DOHH2 (cell line): Measurements from ENCODE around the gene HIVEP3.

Experiments
- EZH2phosphoT487 ChIP-seq: fragments of 200-600 bp; sonication (generic); IDR thresholded peaks from 2 replicates; pipeline ENCODE4 v1.6.1; 2017; ENCODE audit warnings: borderline replicate concordance, mild to moderate bottlenecking, antibody characterized with exemption, low read length, moderate library complexity, mixed read lengths
- TF ChIP-seq, protein P1 (sequence below): fragments of 200-600 bp; sonication (generic); IDR thresholded peaks from one replicate; pipeline ENCODE4 v1.5.1; 2014; ENCODE audit warnings: antibody characterized with exemption, mild to moderate bottlenecking, low read depth, low read length; ENCODE audit not compliant: poor library complexity, severe bottlenecking

DNA sequence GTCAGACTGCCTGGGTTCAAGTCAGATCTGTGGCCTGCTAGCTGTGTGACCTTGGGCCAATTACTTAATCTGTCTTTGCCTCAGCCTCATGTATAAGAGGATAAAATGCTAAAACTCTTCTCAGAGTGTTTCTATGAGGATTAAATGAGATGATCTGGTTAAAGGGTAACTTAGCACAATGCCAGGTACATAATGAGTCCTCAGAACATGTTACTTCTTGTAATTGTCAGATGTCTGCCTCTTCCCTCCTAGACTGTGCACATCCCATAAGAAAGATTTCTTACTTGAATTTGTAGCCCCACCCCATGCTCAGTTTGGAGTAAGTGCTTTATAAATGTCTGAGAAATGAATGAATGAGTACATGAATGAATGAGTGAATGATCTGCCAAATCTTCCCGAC lies 34.6 kb upstream of the HIVEP3 start:
- TF ChIP-seq, protein P1, sequence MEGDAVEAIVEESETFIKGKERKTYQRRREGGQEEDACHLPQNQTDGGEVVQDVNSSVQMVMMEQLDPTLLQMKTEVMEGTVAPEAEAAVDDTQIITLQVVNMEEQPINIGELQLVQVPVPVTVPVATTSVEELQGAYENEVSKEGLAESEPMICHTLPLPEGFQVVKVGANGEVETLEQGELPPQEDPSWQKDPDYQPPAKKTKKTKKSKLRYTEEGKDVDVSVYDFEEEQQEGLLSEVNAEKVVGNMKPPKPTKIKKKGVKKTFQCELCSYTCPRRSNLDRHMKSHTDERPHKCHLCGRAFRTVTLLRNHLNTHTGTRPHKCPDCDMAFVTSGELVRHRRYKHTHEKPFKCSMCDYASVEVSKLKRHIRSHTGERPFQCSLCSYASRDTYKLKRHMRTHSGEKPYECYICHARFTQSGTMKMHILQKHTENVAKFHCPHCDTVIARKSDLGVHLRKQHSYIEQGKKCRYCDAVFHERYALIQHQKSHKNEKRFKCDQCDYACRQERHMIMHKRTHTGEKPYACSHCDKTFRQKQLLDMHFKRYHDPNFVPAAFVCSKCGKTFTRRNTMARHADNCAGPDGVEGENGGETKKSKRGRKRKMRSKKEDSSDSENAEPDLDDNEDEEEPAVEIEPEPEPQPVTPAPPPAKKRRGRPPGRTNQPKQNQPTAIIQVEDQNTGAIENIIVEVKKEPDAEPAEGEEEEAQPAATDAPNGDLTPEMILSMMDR, result no peak
- TF ChIP-seq EZH2phosphoT487, result no peak
